GM12874 (cell line): ENCODE measurements around the gene PLA2G6.

ENCODE experiments used
- TF ChIP-seq, protein P1 (sequence below): IDR thresholded peaks from 2 replicates; pipeline ENCODE4 v1.5.1; 2011; ENCODE audit warnings: low read depth, mild to moderate bottlenecking, control low read depth, low read length, moderate library complexity; ENCODE audit not compliant: insufficient read depth

The PLA2G6 gene, protein sequence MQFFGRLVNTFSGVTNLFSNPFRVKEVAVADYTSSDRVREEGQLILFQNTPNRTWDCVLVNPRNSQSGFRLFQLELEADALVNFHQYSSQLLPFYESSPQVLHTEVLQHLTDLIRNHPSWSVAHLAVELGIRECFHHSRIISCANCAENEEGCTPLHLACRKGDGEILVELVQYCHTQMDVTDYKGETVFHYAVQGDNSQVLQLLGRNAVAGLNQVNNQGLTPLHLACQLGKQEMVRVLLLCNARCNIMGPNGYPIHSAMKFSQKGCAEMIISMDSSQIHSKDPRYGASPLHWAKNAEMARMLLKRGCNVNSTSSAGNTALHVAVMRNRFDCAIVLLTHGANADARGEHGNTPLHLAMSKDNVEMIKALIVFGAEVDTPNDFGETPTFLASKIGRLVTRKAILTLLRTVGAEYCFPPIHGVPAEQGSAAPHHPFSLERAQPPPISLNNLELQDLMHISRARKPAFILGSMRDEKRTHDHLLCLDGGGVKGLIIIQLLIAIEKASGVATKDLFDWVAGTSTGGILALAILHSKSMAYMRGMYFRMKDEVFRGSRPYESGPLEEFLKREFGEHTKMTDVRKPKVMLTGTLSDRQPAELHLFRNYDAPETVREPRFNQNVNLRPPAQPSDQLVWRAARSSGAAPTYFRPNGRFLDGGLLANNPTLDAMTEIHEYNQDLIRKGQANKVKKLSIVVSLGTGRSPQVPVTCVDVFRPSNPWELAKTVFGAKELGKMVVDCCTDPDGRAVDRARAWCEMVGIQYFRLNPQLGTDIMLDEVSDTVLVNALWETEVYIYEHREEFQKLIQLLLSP

GRCh38 chr22:38181453-38182200 is at the start of gene PLA2G6:
TSS of gene PLA2G6 (minus strand) at chr22:38181830. CDS start at chr22:38169426, 12,404 bp downstream.
- TF ChIP-seq, protein P1, sequence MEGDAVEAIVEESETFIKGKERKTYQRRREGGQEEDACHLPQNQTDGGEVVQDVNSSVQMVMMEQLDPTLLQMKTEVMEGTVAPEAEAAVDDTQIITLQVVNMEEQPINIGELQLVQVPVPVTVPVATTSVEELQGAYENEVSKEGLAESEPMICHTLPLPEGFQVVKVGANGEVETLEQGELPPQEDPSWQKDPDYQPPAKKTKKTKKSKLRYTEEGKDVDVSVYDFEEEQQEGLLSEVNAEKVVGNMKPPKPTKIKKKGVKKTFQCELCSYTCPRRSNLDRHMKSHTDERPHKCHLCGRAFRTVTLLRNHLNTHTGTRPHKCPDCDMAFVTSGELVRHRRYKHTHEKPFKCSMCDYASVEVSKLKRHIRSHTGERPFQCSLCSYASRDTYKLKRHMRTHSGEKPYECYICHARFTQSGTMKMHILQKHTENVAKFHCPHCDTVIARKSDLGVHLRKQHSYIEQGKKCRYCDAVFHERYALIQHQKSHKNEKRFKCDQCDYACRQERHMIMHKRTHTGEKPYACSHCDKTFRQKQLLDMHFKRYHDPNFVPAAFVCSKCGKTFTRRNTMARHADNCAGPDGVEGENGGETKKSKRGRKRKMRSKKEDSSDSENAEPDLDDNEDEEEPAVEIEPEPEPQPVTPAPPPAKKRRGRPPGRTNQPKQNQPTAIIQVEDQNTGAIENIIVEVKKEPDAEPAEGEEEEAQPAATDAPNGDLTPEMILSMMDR = no peak

DNA sequence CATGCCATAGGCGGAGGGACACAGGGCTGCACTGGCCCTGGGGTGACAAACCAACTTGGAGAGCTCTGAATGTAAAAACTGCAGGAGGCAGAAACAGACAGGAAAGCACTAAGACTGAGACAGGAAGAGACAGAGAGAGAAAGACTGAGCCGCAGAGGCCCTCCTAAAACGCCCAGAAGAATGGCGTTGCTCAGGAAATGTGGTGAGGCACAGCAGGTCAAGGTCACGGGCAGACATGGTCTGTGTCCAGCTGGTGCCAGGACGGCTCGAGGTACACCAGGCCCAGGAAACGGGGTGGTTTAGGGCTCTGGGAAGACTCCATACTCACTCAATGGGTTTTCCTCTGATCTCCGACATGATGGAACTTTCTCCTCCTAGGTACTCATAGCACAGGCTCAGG is 49.3 kb upstream of the PLA2G6 start:
- TF ChIP-seq, protein P1 = no peak

- TF ChIP-seq, protein P1 = peak; percentile 28; the same call in 1 of the 2 replicates
These were observed 48.6 kb upstream of the PLA2G6 start for GRCh38 chr22:38230108-38230825.

- TF ChIP-seq, protein P1 = no peak
These were observed 47.5 kb upstream of the PLA2G6 start for GRCh38 chr22:38228873-38229740.

DNA sequence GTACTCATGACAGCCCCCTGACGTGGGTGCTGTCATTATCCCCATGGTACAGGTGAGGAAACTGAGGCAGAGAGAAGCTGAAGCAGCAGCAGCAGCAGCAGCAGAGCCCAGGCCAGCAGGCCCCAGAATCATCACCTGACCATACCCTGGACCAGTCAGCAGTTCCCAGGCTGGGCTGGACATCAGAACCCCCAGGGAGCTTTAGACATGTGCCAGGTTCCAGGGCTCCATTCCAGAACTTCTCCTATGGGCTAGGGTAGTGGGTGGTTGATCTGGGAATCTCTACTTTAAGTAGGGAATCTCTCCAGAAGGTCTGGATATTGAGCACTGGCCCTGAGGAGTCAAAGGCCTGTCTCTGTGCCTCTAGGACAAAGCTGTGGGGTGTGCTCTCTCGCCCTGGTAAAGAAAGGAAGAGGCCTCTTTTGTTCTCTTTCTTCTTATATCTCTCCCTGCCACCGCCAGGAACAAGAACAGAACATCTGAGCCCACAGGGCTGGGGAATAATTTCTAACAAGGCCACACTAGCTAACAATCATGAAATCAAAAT is 46.8 kb upstream of the PLA2G6 start:
- TF ChIP-seq, protein P1 = no peak
